Activated CD4-positive, alpha-beta T cell treated with anti-CD3 and anti-CD28 coated beads for 36 hours (primary cell): ENCODE data around the gene C19orf53. TPM values are rescaled to one million over a fixed set of nuclear protein-coding genes. Genes with fewer than 3 reads are reported as not detected.

Experiments
- ATAC-seq: fragments of 200-7000 bp; cut with Tn5 transposase; one replicate; pipeline ENCODE4 v1.10.0; 2021; ENCODE audit warnings: mild to moderate bottlenecking, moderate library complexity
- CTCF ChIA-PET: fragments of 350-600 bp; sonication (Branson Sonifier 250); formaldehyde crosslinking; loops from one replicate; lab custom pipeline; 2021; ENCODE audit warnings: antibody characterized with exemption; lab: Charles Lee
- POLR2A ChIA-PET: fragments of 350-600 bp; sonication (Branson Sonifier 250); formaldehyde crosslinking; loops from one replicate; lab custom pipeline; 2021; ENCODE audit warnings: antibody characterized with exemption, inconsistent platforms; lab: Charles Lee
- DNase-seq: peaks from one replicate; pipeline ENCODE4 v3.0.0-alpha.2; 2020
- H3K27ac Mint-ChIP-seq: one replicate; pipeline ENCODE4 v1.8.0; 2021; ENCODE audit warnings: mixed read lengths
- H3K27me3 Mint-ChIP-seq: one replicate; pipeline ENCODE4 v1.8.0; 2021; ENCODE audit warnings: mixed read lengths
- H3K36me3 Mint-ChIP-seq: one replicate; pipeline ENCODE4 v1.8.0; 2021; ENCODE audit warnings: low read depth, mixed read lengths
- H3K4me1 Mint-ChIP-seq: one replicate; pipeline ENCODE4 v1.8.0; 2021; ENCODE audit warnings: mixed read lengths
- H3K4me3 Mint-ChIP-seq: one replicate; pipeline ENCODE4 v1.8.0; 2021; ENCODE audit warnings: mild to moderate bottlenecking, moderate library complexity, mixed read lengths
- H3K9me3 Mint-ChIP-seq: one replicate; pipeline ENCODE4 v1.8.0; 2021; ENCODE audit warnings: low read depth, mixed read lengths
- intact Hi-C, 2 experiments: fragments of 100-400 bp; cut with DNase I in 1 of 2; cut with micrococcal nuclease in 1 of 2; formaldehyde crosslinking; loops; one replicate each; pipeline versions ENCODE4 v1.14.2 to v1.15.1; 2022 to 2024; cut with DNase I, micrococcal nuclease
- total RNA-seq, 2 experiments: library from RNA; stranded (reverse); gene quantifications; one replicate each; pipeline ENCODE4 v1.2.3, GENCODE V29; 2021

C19orf53 gene
- total RNA-seq, 2 experiments from 2014 or later = 115 to 142 TPM

GRCh38 chr19:13796301-13797057 is 22.2 kb downstream of the C19orf53 start:
- POLR2A ChIA-PET = interaction anchor here (0.6 to 1.4 kb wide), 2 partner anchors 9 to 32 kb away, joined by 4 to 5 read pairs; partner anchors contain the start of gene MRI1
- intact Hi-C loops = loop anchor here in 1 of 2 experiments (5.0 kb wide), 1 partner anchor 41 kb away; no protein-coding TSS in a partner anchor

GRCh38 chr19:13797058-13797440 is 22.8 kb downstream of the C19orf53 start:
- ChIA-PET CTCF (interaction anchor here (0.8 to 3.7 kb wide), 5 partner anchors 9 to 314 kb away, joined by 3 to 19 read pairs (median 6); no protein-coding TSS in a partner anchor), POLR2A (interaction anchor here (0.6 to 1.4 kb wide), 2 partner anchors 9 to 33 kb away, joined by 4 to 5 read pairs; partner anchors contain the start of gene MRI1)
- intact Hi-C loops = loop anchor here in 1 of 2 experiments (5.0 kb wide), 1 partner anchor 40 kb away; no protein-coding TSS in a partner anchor
- H3K27me3 Mint-ChIP-seq = no peaks in the 10 kb centered on the region
- H3K4me3 Mint-ChIP-seq = peak overlapping the region; percentile 69
- DNase-seq = no peak
- H3K9me3 Mint-ChIP-seq = no peaks in the 10 kb centered on the region
- no peaks in the 10 kb centered on the region for H3K36me3 Mint-ChIP-seq
- H3K4me1 Mint-ChIP-seq = peaks cover 20% of the 10 kb centered on the region
- no peak for ATAC-seq
- H3K27ac Mint-ChIP-seq = no peak overlapping the region

More at GRCh38 chr19:13796301-13797057, 22.2 kb downstream of the C19orf53 start:
- no peak for ATAC-seq
- peaks cover 20% of the 10 kb centered on the region for H3K4me1 Mint-ChIP-seq
- no peaks in the 10 kb centered on the region for H3K9me3 Mint-ChIP-seq
- CTCF ChIA-PET = interaction anchor here (0.8 to 3.7 kb wide), 4 partner anchors 9 to 66 kb away, joined by 3 to 19 read pairs (median 6); no protein-coding TSS in a partner anchor
- peak overlapping the region; percentile 47 for H3K27ac Mint-ChIP-seq
- no peak for DNase-seq
- no peaks in the 10 kb centered on the region for H3K27me3 Mint-ChIP-seq
- no peaks in the 10 kb centered on the region for H3K36me3 Mint-ChIP-seq
- peak overlapping the region; percentile 69 for H3K4me3 Mint-ChIP-seq

GRCh38 chr19:13797870-13798269 is 23.6 kb downstream of the C19orf53 start:
- Mint-ChIP-seq H3K4me1 (peaks cover 20% of the 10 kb centered on the region), H3K27me3 (no peaks in the 10 kb centered on the region), H3K36me3 (no peaks in the 10 kb centered on the region), H3K4me3 (no peak overlapping the region), H3K9me3 (no peaks in the 10 kb centered on the region), H3K27ac (peak overlapping the region; percentile 19)
- CTCF ChIA-PET = interaction anchor here (0.8 to 3.7 kb wide), 4 partner anchors 10 to 315 kb away, joined by 3 to 19 read pairs (median 4); no protein-coding TSS in a partner anchor
- no peak for DNase-seq
- POLR2A ChIA-PET = interaction anchor here (0.7 to 1.4 kb wide), 2 partner anchors 10 to 97 kb away, joined by 3 to 4 read pairs; no protein-coding TSS in a partner anchor
- intact Hi-C loops = loop anchor here in 1 of 2 experiments (5.0 kb wide), 1 partner anchor 39 kb away; no protein-coding TSS in a partner anchor
- ATAC-seq = no peak

- DNase-seq (no peak), ATAC-seq (no peak)
- Mint-ChIP-seq H3K27me3 (no peaks in the 10 kb centered on the region), H3K4me1 (peaks cover 16% of the 10 kb centered on the region), H3K27ac (no peak overlapping the region), H3K9me3 (no peaks in the 10 kb centered on the region), H3K4me3 (no peak overlapping the region), H3K36me3 (no peaks in the 10 kb centered on the region)
- intact Hi-C loops = loop anchor here in 1 of 2 experiments (5.0 kb wide), 1 partner anchor 38 kb away; no protein-coding TSS in a partner anchor
- ChIA-PET POLR2A (no interaction called here), CTCF (no interaction called here)
Observed at GRCh38 chr19:13799669-13800068, 25.4 kb downstream of the C19orf53 start.

- ChIA-PET CTCF (no interaction called here), POLR2A (no interaction called here)
- ATAC-seq = no peak
- intact Hi-C loops = no loop called here
- Mint-ChIP-seq H3K27ac (no peak overlapping the region), H3K36me3 (no peaks in the 10 kb centered on the region), H3K4me3 (no peak overlapping the region), H3K27me3 (no peaks in the 10 kb centered on the region), H3K4me1 (no peaks in the 10 kb centered on the region), H3K9me3 (no peaks in the 10 kb centered on the region)
- DNase-seq = no peak
Observed at GRCh38 chr19:13803038-13803437, 28.8 kb downstream of the C19orf53 start.

- POLR2A ChIA-PET = no interaction called here
- Mint-ChIP-seq H3K36me3 (peaks cover 6% of the 10 kb centered on the region), H3K27me3 (no peaks in the 10 kb centered on the region), H3K4me1 (no peaks in the 10 kb centered on the region), H3K27ac (no peak overlapping the region), H3K9me3 (no peaks in the 10 kb centered on the region), H3K4me3 (no peak overlapping the region)
- CTCF ChIA-PET = interaction anchor here (0.7 to 1.5 kb wide), 2 partner anchors 56 to 58 kb away, joined by 3 to 5 read pairs; no protein-coding TSS in a partner anchor
- no peak for ATAC-seq
- intact Hi-C loops = no loop called here
- DNase-seq = peak; percentile 49
Observed at GRCh38 chr19:13804830-13805683, 30.8 kb downstream of the C19orf53 start.

GRCh38 chr19:13806728-13807127 is 32.5 kb downstream of the C19orf53 start:
- Mint-ChIP-seq H3K4me1 (no peaks in the 10 kb centered on the region), H3K36me3 (peaks cover 6% of the 10 kb centered on the region), H3K27me3 (no peaks in the 10 kb centered on the region), H3K27ac (no peak overlapping the region), H3K9me3 (no peaks in the 10 kb centered on the region), H3K4me3 (no peak overlapping the region)
- ChIA-PET CTCF (interaction anchor here (0.8 kb wide), 1 partner anchor 10 kb away, joined by 7 read pairs; no protein-coding TSS in a partner anchor), POLR2A (no interaction called here)
- no peak for DNase-seq
- no peak for ATAC-seq
- intact Hi-C loops = no loop called here

- POLR2A ChIA-PET = no interaction called here
- Mint-ChIP-seq H3K36me3 (peaks cover 6% of the 10 kb centered on the region), H3K4me1 (no peaks in the 10 kb centered on the region), H3K27ac (no peak overlapping the region), H3K4me3 (no peak overlapping the region), H3K9me3 (no peaks in the 10 kb centered on the region), H3K27me3 (no peaks in the 10 kb centered on the region)
- CTCF ChIA-PET = interaction anchor here (0.8 kb wide), 1 partner anchor 10 kb away, joined by 7 read pairs; no protein-coding TSS in a partner anchor
- ATAC-seq = no peak
- intact Hi-C loops = no loop called here
- DNase-seq = no peak
Observed at GRCh38 chr19:13807421-13808021, 33.3 kb downstream of the C19orf53 start.

GRCh38 chr19:13808856-13809255 is 34.6 kb downstream of the C19orf53 start:
- CTCF ChIA-PET = interaction anchor here (0.6 to 0.8 kb wide), 2 partner anchors 250 to 698 kb away, joined by 4 to 5 read pairs; no protein-coding TSS in a partner anchor
- peaks cover 10% of the 10 kb centered on the region for H3K36me3 Mint-ChIP-seq
- intact Hi-C loops = no loop called here
- no peaks in the 10 kb centered on the region for H3K27me3 Mint-ChIP-seq
- no peak for DNase-seq
- POLR2A ChIA-PET = no interaction called here
- no peaks in the 10 kb centered on the region for H3K4me1 Mint-ChIP-seq
- H3K27ac Mint-ChIP-seq = no peak overlapping the region
- H3K4me3 Mint-ChIP-seq = no peak overlapping the region
- no peaks in the 10 kb centered on the region for H3K9me3 Mint-ChIP-seq
- no peak for ATAC-seq

GRCh38 chr19:13812544-13812943 is 38.3 kb downstream of the C19orf53 start:
- no peak for DNase-seq
- intact Hi-C loops = no loop called here
- Mint-ChIP-seq H3K27me3 (no peaks in the 10 kb centered on the region), H3K27ac (no peak overlapping the region), H3K36me3 (peaks cover 10% of the 10 kb centered on the region), H3K9me3 (no peaks in the 10 kb centered on the region), H3K4me1 (no peaks in the 10 kb centered on the region), H3K4me3 (no peak overlapping the region)
- ChIA-PET POLR2A (no interaction called here), CTCF (no interaction called here)
- ATAC-seq = no peak
